ENCODE results near the gene PNPLA7.

DNA sequence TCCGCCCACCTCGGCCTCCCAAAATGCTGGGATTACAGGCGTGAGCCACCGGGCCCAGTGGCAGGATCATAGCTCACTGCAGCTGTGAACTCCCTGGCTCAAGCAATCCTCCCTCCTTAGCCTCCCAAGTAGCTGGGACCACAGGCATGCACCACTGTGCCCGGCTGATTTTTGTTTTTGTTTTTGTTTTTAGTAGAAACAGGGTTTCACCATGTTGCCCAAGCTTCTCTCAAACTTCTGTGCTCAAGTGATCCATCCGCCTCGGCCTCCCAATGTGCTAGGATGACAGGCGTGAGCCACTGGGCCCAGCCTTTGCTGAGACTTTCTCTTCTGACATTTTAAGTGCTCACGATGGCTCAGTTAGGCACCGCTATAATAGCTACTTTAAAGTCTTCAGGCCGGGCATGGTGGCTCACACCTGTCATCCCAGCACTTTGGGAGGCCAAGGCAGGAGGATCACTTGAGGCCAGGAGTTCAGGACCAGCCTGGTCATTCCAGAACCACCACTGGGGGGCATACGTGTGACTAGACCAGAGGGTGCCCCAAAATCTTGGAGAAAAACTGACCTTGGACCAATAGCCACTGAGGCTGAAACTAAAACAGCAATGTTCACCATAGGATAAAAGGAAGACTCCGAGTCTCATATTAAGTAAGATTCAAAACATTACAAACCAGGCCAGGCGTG, 106.0 kb downstream of the PNPLA7 start:
- no peak for TF ChIP-seq FEZF1 (tag by site-specific recombination; IDR thresholded peaks at IDR 0.05)
- TF ChIP-seq, protein P1, sequence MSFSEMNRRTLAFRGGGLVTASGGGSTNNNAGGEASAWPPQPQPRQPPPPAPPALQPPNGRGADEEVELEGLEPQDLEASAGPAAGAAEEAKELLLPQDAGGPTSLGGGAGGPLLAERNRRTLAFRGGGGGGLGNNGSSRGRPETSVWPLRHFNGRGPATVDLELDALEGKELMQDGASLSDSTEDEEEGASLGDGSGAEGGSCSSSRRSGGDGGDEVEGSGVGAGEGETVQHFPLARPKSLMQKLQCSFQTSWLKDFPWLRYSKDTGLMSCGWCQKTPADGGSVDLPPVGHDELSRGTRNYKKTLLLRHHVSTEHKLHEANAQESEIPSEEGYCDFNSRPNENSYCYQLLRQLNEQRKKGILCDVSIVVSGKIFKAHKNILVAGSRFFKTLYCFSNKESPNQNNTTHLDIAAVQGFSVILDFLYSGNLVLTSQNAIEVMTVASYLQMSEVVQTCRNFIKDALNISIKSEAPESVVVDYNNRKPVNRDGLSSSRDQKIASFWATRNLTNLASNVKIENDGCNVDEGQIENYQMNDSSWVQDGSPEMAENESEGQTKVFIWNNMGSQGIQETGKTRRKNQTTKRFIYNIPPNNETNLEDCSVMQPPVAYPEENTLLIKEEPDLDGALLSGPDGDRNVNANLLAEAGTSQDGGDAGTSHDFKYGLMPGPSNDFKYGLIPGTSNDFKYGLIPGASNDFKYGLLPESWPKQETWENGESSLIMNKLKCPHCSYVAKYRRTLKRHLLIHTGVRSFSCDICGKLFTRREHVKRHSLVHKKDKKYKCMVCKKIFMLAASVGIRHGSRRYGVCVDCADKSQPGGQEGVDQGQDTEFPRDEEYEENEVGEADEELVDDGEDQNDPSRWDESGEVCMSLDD (tag by site-specific recombination; IDR thresholded peaks at IDR 0.05): no peak
- TF ChIP-seq ZNF37A (tag by site-specific recombination; IDR thresholded peaks at IDR 0.05): no peak
- TF ChIP-seq, protein P2, sequence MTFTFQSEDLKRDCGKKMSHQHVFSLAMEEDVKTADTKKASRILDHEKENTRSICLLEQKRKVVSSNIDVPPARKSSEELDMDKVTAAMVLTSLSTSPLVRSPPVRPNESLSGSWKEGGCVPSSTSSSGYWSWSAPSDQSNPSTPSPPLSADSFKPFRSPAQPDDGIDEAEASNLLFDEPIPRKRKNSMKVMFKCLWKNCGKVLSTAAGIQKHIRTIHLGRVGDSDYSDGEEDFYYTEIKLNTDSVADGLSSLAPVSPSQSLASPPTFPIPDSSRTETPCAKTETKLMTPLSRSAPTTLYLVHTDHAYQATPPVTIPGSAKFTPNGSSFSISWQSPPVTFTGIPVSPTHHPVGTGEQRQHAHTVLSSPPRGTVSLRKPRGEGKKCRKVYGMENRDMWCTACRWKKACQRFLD (tag by site-specific recombination; IDR thresholded peaks at IDR 0.05): no peak
- TF ChIP-seq SP2 (tag by site-specific recombination; IDR thresholded peaks at IDR 0.05): no peak
- TF ChIP-seq, protein P3, sequence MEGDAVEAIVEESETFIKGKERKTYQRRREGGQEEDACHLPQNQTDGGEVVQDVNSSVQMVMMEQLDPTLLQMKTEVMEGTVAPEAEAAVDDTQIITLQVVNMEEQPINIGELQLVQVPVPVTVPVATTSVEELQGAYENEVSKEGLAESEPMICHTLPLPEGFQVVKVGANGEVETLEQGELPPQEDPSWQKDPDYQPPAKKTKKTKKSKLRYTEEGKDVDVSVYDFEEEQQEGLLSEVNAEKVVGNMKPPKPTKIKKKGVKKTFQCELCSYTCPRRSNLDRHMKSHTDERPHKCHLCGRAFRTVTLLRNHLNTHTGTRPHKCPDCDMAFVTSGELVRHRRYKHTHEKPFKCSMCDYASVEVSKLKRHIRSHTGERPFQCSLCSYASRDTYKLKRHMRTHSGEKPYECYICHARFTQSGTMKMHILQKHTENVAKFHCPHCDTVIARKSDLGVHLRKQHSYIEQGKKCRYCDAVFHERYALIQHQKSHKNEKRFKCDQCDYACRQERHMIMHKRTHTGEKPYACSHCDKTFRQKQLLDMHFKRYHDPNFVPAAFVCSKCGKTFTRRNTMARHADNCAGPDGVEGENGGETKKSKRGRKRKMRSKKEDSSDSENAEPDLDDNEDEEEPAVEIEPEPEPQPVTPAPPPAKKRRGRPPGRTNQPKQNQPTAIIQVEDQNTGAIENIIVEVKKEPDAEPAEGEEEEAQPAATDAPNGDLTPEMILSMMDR (tag by site-specific recombination; IDR thresholded peaks at IDR 0.05): no peak
- no peak for TF ChIP-seq ZEB2 (tag by site-specific recombination; IDR thresholded peaks at IDR 0.05)
- TF ChIP-seq, protein P4, sequence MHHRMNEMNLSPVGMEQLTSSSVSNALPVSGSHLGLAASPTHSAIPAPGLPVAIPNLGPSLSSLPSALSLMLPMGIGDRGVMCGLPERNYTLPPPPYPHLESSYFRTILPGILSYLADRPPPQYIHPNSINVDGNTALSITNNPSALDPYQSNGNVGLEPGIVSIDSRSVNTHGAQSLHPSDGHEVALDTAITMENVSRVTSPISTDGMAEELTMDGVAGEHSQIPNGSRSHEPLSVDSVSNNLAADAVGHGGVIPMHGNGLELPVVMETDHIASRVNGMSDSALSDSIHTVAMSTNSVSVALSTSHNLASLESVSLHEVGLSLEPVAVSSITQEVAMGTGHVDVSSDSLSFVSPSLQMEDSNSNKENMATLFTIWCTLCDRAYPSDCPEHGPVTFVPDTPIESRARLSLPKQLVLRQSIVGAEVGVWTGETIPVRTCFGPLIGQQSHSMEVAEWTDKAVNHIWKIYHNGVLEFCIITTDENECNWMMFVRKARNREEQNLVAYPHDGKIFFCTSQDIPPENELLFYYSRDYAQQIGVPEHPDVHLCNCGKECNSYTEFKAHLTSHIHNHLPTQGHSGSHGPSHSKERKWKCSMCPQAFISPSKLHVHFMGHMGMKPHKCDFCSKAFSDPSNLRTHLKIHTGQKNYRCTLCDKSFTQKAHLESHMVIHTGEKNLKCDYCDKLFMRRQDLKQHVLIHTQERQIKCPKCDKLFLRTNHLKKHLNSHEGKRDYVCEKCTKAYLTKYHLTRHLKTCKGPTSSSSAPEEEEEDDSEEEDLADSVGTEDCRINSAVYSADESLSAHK (tag by site-specific recombination; IDR thresholded peaks at IDR 0.05): no peak
- no peak for TF ChIP-seq ZNF629 (tag by site-specific recombination; IDR thresholded peaks at IDR 0.05)
- TF ChIP-seq ZNF211 (tag by site-specific recombination; IDR thresholded peaks at IDR 0.05; ENCODE audit: low read depth): no peak

Data from HEK293 (cell line).